Bronchus fibroblast of lung (primary cell): Measurements from ENCODE around the gene ZFP42. TPM values are rescaled to one million over a fixed set of nuclear protein-coding genes. Genes with fewer than 3 reads are reported as not detected.

ENCODE experiments used
- total RNA-seq: library from RNA; depleted of rRNA; stranded (reverse); fragments of >200 nt; gene quantifications from 2 replicates; pipeline ENCODE4 v1.2.3, GENCODE V29; 2015

Gene ZFP42
- 0.34 TPM in 1 of 2 replicates, not detected in the other for total RNA-seq

DNA sequence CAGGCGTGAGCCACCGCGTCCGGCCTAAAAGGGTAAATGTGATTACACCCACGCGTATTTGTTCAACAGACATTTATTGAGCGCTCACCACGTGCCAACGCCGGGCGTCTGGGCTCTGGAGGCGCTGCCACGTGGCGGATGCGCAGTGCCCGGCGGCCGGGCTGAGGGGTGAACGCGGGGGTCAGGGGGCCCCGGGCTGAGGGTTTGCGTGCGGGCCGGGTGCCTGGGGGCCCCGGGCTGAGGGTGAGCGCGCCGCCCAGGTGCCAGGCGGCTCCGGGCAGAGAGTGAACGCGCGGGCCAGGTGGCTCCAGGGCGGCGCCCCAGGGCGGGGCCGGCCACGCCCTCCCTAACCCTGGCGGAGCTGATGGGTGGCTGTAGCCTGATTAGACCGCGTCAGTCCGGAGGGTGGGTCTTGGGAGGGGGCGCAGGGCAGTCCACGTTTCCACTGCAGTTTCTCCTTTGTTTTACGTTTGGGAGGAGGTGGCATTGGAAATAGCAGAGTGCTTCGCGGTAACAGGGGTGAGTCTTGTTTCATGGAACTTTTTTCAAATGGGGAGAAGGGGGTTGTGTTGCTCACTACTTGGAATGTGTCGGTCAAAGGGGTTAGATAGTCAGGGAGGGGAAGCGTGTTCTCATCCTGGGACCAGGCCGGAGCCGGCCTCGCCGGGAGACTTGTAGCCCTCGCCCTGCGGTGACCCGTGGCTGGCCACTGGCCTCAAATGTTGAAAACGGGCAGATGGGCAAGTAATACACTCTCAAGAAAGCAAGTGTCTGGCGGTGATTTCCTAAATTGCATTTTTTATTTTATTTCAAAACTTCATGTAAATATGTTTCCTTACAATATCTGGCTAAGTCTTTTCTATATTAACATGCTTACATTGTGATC lies at the start of gene ZFP42:
Gene ZFP42 (plus strand): TSS at position 450 of the 886 bp plus-strand sequence. CDS start 7,037 bp downstream, outside the sequence.

Other genes starting within 250 kb of the ZFP42 start
- not detected in 2 replicates for gene TRIML2, start 113.8 kb downstream of the ZFP42 start, total RNA-seq
- not detected in 2 replicates for gene TRIML1, start 143.7 kb downstream of the ZFP42 start, total RNA-seq